ENCODE measurements around the gene OTC. TPM values are rescaled to one million over a fixed set of nuclear protein-coding genes. Genes with fewer than 3 reads are reported as not detected.

Gene OTC
- total RNA-seq, 1 donor from 2014 or later: not detected

- TF ChIP-seq, protein P1, sequence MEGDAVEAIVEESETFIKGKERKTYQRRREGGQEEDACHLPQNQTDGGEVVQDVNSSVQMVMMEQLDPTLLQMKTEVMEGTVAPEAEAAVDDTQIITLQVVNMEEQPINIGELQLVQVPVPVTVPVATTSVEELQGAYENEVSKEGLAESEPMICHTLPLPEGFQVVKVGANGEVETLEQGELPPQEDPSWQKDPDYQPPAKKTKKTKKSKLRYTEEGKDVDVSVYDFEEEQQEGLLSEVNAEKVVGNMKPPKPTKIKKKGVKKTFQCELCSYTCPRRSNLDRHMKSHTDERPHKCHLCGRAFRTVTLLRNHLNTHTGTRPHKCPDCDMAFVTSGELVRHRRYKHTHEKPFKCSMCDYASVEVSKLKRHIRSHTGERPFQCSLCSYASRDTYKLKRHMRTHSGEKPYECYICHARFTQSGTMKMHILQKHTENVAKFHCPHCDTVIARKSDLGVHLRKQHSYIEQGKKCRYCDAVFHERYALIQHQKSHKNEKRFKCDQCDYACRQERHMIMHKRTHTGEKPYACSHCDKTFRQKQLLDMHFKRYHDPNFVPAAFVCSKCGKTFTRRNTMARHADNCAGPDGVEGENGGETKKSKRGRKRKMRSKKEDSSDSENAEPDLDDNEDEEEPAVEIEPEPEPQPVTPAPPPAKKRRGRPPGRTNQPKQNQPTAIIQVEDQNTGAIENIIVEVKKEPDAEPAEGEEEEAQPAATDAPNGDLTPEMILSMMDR (IDR thresholded peaks at IDR 0.05): no peak
- ChIA-PET POLR2A (no interaction called here), CTCF (no interaction called here)
- no peak overlapping the region for H3K27ac Mint-ChIP-seq
- H3K36me3 Mint-ChIP-seq (ENCODE audit: low read depth): no peaks in the 10 kb centered on the region
- H3K27me3 Mint-ChIP-seq: peaks cover 5% of the 10 kb centered on the region
- intact Hi-C loops (cut with micrococcal nuclease): no loop called here
- H3K4me3 Mint-ChIP-seq: no peak overlapping the region
- no peaks in the 10 kb centered on the region for H3K9me3 Mint-ChIP-seq
- ATAC-seq (ENCODE audit: low read depth) (no peak), DNase-seq (no peak)
- no peaks in the 10 kb centered on the region for H3K4me1 Mint-ChIP-seq
Observed at GRCh38 chrX:38351346-38351745, 1.1 kb upstream of the OTC start.

DNA sequence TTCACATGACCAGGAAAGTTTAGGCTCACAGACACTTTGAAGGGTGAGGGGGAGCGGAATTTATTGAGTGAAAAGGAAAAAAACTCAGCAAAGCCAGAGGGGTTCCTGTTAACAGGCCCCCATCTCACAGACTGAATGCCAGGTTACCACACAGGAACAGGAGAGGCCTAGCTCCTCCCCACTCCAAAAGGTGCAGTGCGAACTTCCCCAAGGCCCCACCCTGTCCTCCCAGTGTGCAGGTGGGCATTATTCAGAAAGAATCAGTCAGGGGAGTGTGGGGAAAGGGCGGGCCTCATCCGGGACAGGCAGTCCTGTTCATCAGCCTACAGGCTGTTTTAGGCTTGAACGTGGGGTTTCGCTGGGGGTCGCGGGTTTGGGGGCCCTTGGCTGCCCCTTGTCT lies 4.0 kb downstream of the OTC start:
- no peaks in the 10 kb centered on the region for H3K9me3 Mint-ChIP-seq
- ATAC-seq (ENCODE audit: low read depth) (no peak), DNase-seq (no peak)
- no peaks in the 10 kb centered on the region for H3K36me3 Mint-ChIP-seq (ENCODE audit: low read depth)
- CTCF ChIA-PET: no interaction called here
- H3K27ac Mint-ChIP-seq: no peak overlapping the region
- H3K4me3 Mint-ChIP-seq: no peak overlapping the region
- no peaks in the 10 kb centered on the region for H3K4me1 Mint-ChIP-seq
- H3K27me3 Mint-ChIP-seq: no peaks in the 10 kb centered on the region
- TF ChIP-seq, protein P1 (IDR thresholded peaks at IDR 0.05): no peak
- POLR2A ChIA-PET: no interaction called here
- intact Hi-C loops (cut with micrococcal nuclease): no loop called here

DNA sequence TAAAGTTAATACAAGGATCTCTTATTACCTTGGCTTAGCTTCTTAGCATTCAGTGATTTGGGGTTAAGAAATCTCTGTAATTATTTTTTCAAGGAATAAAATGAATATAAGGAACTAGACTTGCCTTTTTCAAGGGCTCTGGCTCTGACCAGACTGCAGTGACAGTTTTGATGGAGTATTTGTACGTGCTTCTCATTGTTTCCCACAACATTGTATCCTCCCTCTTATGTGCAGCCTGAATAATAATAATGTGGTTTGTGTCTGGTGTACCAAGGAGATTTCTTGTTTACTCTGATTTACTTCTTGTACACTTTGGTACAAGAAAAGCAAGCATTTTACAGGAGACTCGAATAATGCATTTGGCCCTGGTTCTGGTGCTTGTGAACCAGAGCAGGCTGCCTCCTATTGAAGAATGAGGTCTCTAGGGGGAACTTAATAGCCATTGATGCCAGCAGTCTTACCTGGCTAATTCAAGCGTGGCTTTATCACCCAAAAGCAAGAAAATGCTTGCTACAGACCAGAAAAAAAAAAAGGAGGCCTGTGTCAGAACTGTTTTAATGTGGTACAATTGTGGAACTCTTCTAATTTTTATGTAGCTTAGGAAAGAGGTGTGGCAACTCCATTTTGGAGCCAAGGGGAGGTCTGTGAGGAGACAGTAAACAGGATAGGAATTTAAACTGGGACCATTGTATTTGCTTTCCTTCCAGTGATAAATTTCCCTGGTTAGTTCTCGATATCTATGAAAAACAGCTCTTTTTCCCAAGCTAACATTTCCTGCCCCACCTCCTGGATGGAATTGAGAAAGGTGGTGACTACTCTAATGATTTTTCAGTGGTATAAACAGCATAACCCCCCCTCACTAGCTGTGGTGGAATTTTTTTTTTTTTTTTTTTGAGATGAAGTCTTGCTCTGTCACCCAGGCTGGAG lies 5.6 kb downstream of the OTC start:
- no peaks in the 10 kb centered on the region for H3K9me3 Mint-ChIP-seq
- CTCF ChIA-PET: no interaction called here

DNA sequence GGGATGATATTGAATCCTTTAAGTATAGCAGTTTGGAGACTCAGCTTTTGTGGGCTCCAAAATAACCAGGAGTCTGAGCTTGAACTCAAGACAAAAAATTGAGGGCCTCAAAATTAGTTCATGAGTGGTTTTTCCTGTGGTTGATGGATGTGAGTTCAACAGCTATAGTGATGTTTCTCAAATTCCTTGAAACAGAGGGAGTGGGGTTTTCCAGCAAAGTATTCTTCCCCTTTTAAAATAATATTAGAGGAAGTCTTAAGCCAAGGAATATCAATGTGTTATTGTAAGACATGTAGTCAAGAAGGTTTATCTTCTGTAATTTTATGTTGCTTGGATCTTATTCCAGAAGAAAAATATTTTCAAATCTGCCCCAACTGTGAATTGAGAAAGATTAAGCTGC lies 10.6 kb downstream of the OTC start:
- no peak overlapping the region for H3K4me3 Mint-ChIP-seq
- H3K4me1 Mint-ChIP-seq: no peaks in the 10 kb centered on the region
- no peaks in the 10 kb centered on the region for H3K36me3 Mint-ChIP-seq (ENCODE audit: low read depth)
- CTCF ChIA-PET: no interaction called here
- no peaks in the 10 kb centered on the region for H3K9me3 Mint-ChIP-seq
- no peak for ATAC-seq (ENCODE audit: low read depth)
- H3K27ac Mint-ChIP-seq: no peak overlapping the region
- intact Hi-C loops (cut with micrococcal nuclease): no loop called here
- POLR2A ChIA-PET: no interaction called here
- DNase-seq: no peak
- H3K27me3 Mint-ChIP-seq: no peaks in the 10 kb centered on the region
- TF ChIP-seq, protein P1 (IDR thresholded peaks at IDR 0.05): no peak

More for the DNA sequence above, 5.6 kb downstream of the OTC start:
- POLR2A ChIA-PET: no interaction called here
- intact Hi-C loops (cut with micrococcal nuclease): no loop called here
- H3K4me3 Mint-ChIP-seq: no peak overlapping the region
- H3K36me3 Mint-ChIP-seq (ENCODE audit: low read depth): no peaks in the 10 kb centered on the region
- DNase-seq: no peak
- ATAC-seq (ENCODE audit: low read depth): no peak
- no peak overlapping the region for H3K27ac Mint-ChIP-seq
- H3K27me3 Mint-ChIP-seq: no peaks in the 10 kb centered on the region
- H3K4me1 Mint-ChIP-seq: no peaks in the 10 kb centered on the region
- TF ChIP-seq, protein P1 (IDR thresholded peaks at IDR 0.05): no peak

DNA sequence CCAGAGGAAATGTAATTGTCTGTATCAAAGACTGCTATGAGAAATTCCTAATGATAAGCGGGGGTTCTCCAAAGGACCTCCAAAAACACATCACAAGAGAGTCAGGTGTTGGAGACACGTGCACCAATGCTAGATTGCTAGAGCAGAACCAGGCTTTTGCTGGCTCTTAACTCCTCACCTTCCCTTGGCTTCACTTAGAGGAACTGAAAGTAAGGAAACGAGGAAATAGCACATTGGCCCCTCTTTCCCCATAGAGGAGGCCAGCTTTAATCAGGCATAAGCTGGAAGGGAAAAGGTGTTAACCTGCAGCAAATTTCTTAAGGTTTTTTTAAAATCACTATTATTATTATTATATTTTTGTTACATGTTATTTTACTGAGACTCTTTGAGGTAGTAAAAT lies 13.6 kb downstream of the OTC start:
- no peaks in the 10 kb centered on the region for H3K4me1 Mint-ChIP-seq
- H3K27ac Mint-ChIP-seq: no peak overlapping the region
- TF ChIP-seq, protein P1 (IDR thresholded peaks at IDR 0.05): no peak
- ChIA-PET CTCF (no interaction called here), POLR2A (no interaction called here)
- no peaks in the 10 kb centered on the region for H3K36me3 Mint-ChIP-seq (ENCODE audit: low read depth)
- DNase-seq: no peak
- H3K4me3 Mint-ChIP-seq: no peak overlapping the region
- no peaks in the 10 kb centered on the region for H3K27me3 Mint-ChIP-seq
- no peaks in the 10 kb centered on the region for H3K9me3 Mint-ChIP-seq
- no peak for ATAC-seq (ENCODE audit: low read depth)
- intact Hi-C loops (cut with micrococcal nuclease): no loop called here

All from activated B cell treated with CpG ODN at 0.5 μM for 24 hours (primary cell).